Measurements from ENCODE around the gene CRHR2.

DNA sequence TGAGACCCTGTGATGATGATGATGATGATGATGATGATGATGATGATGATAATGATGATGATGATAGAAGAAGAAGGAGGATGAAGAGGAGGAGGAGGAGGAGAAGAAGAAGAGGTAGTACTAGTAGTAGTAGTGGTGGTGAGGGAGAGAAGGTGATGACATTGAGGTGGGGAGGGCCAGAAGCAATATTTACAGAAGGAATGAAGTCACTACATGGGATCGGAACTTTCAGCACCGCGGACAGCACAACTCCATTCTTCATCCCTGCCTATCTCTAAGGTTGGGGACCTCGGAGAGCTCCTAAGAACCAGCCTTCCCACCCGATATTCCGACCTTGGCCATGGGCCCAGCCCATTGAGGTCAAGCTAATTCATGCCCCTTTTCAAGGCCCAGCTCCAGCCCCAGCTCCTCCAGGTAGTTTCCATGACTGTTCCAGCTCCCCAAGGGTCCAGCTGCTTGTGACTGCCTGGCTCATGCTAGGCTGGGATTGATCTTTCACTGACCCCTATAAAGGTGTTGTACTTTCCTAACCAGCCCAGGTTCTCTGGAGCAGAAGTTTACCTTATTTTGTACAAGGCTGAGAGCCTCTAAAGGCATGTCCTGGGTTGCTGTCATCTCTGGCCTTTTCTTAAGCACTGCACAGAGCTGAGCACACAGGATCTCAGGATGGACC lies 10.3 kb downstream of the CRHR2 start:
- TF ChIP-seq ZNF624 (tag by site-specific recombination; IDR thresholded peaks at IDR 0.05) (no peak), ZNF549 (tag by site-specific recombination; IDR thresholded peaks at IDR 0.05) (no peak), ZNF629 (tag by site-specific recombination; IDR thresholded peaks at IDR 0.05) (0 out of 2 replicates have a peak, but pooled peaks have one; percentile 19), ZNF514 (tag by site-specific recombination; IDR thresholded peaks at IDR 0.05) (no peak), SCRT2 (tag by site-specific recombination; IDR thresholded peaks at IDR 0.05) (no peak), ZNF623 (tag by site-specific recombination; IDR thresholded peaks at IDR 0.05) (no peak), GLI2 (tag by site-specific recombination; IDR thresholded peaks at IDR 0.05; ENCODE audit: borderline replicate concordance, low read depth) (no peak)
- TF ChIP-seq, protein P1, sequence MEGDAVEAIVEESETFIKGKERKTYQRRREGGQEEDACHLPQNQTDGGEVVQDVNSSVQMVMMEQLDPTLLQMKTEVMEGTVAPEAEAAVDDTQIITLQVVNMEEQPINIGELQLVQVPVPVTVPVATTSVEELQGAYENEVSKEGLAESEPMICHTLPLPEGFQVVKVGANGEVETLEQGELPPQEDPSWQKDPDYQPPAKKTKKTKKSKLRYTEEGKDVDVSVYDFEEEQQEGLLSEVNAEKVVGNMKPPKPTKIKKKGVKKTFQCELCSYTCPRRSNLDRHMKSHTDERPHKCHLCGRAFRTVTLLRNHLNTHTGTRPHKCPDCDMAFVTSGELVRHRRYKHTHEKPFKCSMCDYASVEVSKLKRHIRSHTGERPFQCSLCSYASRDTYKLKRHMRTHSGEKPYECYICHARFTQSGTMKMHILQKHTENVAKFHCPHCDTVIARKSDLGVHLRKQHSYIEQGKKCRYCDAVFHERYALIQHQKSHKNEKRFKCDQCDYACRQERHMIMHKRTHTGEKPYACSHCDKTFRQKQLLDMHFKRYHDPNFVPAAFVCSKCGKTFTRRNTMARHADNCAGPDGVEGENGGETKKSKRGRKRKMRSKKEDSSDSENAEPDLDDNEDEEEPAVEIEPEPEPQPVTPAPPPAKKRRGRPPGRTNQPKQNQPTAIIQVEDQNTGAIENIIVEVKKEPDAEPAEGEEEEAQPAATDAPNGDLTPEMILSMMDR (tag by site-specific recombination; IDR thresholded peaks at IDR 0.05): no peak
- TF ChIP-seq, protein P2, sequence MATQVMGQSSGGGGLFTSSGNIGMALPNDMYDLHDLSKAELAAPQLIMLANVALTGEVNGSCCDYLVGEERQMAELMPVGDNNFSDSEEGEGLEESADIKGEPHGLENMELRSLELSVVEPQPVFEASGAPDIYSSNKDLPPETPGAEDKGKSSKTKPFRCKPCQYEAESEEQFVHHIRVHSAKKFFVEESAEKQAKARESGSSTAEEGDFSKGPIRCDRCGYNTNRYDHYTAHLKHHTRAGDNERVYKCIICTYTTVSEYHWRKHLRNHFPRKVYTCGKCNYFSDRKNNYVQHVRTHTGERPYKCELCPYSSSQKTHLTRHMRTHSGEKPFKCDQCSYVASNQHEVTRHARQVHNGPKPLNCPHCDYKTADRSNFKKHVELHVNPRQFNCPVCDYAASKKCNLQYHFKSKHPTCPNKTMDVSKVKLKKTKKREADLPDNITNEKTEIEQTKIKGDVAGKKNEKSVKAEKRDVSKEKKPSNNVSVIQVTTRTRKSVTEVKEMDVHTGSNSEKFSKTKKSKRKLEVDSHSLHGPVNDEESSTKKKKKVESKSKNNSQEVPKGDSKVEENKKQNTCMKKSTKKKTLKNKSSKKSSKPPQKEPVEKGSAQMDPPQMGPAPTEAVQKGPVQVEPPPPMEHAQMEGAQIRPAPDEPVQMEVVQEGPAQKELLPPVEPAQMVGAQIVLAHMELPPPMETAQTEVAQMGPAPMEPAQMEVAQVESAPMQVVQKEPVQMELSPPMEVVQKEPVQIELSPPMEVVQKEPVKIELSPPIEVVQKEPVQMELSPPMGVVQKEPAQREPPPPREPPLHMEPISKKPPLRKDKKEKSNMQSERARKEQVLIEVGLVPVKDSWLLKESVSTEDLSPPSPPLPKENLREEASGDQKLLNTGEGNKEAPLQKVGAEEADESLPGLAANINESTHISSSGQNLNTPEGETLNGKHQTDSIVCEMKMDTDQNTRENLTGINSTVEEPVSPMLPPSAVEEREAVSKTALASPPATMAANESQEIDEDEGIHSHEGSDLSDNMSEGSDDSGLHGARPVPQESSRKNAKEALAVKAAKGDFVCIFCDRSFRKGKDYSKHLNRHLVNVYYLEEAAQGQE (tag by site-specific recombination; IDR thresholded peaks at IDR 0.05): peak; percentile 100

All from HEK293 (cell line).